Measurements from ENCODE around the gene CRLF3. TPM values are rescaled to one million over a fixed set of nuclear protein-coding genes. Genes with fewer than 3 reads are reported as not detected.
A peak's percentile ranks its signal among the peaks of the same experiment; 100 is the strongest.

Gene CRLF3
- total and polyA plus RNA-seq, 10 of the 15 experiments (the other 5 are each of a cell fraction or from before 2014, with no cell fraction given): 10.0 to 39.2 (median 26.7) TPM

DNA sequence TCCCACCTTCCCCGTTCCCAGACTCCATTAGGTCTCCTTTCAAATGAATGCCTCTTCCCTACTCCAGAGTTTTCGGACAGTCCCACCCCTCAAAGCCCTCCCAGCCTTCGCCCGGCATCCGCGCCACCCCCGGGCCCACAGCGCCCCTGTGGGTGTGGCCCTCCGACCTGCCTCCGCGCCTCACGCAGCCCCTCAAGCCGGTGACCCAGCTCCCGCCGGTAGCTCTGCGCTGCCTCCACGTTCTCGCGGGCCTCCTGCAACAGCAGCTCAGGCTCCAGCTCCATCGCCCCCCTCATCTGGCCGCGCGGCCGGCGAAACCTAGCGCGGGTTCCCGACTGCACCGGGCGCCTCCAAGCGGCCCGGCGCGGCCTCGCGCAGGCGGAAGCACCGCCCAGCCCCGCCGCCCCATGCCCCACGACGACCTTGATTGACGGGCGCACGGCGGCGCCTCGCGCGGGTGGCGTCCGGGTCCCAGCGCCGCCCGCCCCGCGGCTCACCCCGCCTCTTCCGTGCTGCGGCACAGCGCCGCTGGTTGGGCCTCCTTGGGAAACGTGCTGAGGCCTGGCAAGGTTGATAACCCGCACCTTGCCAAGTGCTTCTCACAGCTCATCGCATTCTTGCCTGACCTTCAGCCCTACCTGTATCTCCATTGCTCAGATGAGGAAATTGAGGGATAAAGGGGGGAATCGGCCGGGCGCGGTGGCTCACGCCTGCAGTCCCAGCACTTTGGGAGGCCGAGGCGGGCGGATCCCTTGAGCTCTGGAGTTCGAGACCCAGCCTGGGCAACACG lies at the start of gene CRLF3 (continued):
- TF ChIP-seq, protein P1, sequence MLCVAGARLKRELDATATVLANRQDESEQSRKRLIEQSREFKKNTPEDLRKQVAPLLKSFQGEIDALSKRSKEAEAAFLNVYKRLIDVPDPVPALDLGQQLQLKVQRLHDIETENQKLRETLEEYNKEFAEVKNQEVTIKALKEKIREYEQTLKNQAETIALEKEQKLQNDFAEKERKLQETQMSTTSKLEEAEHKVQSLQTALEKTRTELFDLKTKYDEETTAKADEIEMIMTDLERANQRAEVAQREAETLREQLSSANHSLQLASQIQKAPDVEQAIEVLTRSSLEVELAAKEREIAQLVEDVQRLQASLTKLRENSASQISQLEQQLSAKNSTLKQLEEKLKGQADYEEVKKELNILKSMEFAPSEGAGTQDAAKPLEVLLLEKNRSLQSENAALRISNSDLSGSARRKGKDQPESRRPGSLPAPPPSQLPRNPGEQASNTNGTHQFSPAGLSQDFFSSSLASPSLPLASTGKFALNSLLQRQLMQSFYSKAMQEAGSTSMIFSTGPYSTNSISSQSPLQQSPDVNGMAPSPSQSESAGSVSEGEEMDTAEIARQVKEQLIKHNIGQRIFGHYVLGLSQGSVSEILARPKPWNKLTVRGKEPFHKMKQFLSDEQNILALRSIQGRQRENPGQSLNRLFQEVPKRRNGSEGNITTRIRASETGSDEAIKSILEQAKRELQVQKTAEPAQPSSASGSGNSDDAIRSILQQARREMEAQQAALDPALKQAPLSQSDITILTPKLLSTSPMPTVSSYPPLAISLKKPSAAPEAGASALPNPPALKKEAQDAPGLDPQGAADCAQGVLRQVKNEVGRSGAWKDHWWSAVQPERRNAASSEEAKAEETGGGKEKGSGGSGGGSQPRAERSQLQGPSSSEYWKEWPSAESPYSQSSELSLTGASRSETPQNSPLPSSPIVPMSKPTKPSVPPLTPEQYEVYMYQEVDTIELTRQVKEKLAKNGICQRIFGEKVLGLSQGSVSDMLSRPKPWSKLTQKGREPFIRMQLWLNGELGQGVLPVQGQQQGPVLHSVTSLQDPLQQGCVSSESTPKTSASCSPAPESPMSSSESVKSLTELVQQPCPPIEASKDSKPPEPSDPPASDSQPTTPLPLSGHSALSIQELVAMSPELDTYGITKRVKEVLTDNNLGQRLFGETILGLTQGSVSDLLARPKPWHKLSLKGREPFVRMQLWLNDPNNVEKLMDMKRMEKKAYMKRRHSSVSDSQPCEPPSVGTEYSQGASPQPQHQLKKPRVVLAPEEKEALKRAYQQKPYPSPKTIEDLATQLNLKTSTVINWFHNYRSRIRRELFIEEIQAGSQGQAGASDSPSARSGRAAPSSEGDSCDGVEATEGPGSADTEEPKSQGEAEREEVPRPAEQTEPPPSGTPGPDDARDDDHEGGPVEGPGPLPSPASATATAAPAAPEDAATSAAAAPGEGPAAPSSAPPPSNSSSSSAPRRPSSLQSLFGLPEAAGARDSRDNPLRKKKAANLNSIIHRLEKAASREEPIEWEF (IDR thresholded peaks at IDR 0.05; ENCODE audit: insufficient replicate concordance, low read depth, low read length): no peak
- TF ChIP-seq KDM1A (IDR thresholded peaks at IDR 0.05; ENCODE audit: borderline replicate concordance) (no peak), STAT1 (conservative IDR thresholded peaks at IDR 0.05) (no peak), RBBP5 (conservative IDR thresholded peaks at IDR 0.05) (no peak), JUND (IDR thresholded peaks at IDR 0.05; ENCODE audit: low read depth, low read length) (0 out of 2 replicates have a peak, but pooled peaks have one; percentile 42), RAD51 (IDR thresholded peaks at IDR 0.05) (no peak), ZNF24 (IDR thresholded peaks at IDR 0.05) (peak; percentile 62), EED (IDR thresholded peaks at IDR 0.05; ENCODE audit: low read depth) (no peak), NR2C2 (IDR thresholded peaks at IDR 0.05; ENCODE audit: borderline replicate concordance, control insufficient read depth, insufficient read length, low read depth) (no peak), BHLHE40 (IDR thresholded peaks at IDR 0.05; ENCODE audit: borderline replicate concordance in 1 of 2, low read depth in 2 of 2, low read length in 1 of 2) (peak; percentile 91 to 97), ZNF207 (IDR thresholded peaks at IDR 0.05; ENCODE audit: borderline replicate concordance) (peak; percentile 31; the same call in 1 of the 2 replicates)
- TF ChIP-seq, protein P2, sequence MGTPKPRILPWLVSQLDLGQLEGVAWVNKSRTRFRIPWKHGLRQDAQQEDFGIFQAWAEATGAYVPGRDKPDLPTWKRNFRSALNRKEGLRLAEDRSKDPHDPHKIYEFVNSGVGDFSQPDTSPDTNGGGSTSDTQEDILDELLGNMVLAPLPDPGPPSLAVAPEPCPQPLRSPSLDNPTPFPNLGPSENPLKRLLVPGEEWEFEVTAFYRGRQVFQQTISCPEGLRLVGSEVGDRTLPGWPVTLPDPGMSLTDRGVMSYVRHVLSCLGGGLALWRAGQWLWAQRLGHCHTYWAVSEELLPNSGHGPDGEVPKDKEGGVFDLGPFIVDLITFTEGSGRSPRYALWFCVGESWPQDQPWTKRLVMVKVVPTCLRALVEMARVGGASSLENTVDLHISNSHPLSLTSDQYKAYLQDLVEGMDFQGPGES (IDR thresholded peaks at IDR 0.05): peak; percentile 14; the same call in 1 of the 2 replicates
- TF ChIP-seq, protein P3, sequence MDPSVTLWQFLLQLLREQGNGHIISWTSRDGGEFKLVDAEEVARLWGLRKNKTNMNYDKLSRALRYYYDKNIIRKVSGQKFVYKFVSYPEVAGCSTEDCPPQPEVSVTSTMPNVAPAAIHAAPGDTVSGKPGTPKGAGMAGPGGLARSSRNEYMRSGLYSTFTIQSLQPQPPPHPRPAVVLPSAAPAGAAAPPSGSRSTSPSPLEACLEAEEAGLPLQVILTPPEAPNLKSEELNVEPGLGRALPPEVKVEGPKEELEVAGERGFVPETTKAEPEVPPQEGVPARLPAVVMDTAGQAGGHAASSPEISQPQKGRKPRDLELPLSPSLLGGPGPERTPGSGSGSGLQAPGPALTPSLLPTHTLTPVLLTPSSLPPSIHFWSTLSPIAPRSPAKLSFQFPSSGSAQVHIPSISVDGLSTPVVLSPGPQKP (IDR thresholded peaks at IDR 0.05; ENCODE audit: low read depth, low read length): peak; percentile 65
- TF ChIP-seq, protein P4, sequence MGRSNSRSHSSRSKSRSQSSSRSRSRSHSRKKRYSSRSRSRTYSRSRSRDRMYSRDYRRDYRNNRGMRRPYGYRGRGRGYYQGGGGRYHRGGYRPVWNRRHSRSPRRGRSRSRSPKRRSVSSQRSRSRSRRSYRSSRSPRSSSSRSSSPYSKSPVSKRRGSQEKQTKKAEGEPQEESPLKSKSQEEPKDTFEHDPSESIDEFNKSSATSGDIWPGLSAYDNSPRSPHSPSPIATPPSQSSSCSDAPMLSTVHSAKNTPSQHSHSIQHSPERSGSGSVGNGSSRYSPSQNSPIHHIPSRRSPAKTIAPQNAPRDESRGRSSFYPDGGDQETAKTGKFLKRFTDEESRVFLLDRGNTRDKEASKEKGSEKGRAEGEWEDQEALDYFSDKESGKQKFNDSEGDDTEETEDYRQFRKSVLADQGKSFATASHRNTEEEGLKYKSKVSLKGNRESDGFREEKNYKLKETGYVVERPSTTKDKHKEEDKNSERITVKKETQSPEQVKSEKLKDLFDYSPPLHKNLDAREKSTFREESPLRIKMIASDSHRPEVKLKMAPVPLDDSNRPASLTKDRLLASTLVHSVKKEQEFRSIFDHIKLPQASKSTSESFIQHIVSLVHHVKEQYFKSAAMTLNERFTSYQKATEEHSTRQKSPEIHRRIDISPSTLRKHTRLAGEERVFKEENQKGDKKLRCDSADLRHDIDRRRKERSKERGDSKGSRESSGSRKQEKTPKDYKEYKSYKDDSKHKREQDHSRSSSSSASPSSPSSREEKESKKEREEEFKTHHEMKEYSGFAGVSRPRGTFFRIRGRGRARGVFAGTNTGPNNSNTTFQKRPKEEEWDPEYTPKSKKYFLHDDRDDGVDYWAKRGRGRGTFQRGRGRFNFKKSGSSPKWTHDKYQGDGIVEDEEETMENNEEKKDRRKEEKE (IDR thresholded peaks at IDR 0.05): no peak

Measured in GM12878 (cell line).